Measurements from ENCODE around the gene MEF2C.

GRCh38 chr5:88682131-88682530, 200.9 kb downstream of the MEF2C start:
- TF ChIP-seq CTCF (IDR thresholded peaks at IDR 0.05), result no peak
- no peak for TF ChIP-seq POLR2A (IDR thresholded peaks at IDR 0.05)
